NCI-H1436 treated with DMSO at 0.1 percent for 48 hours (cell line): ENCODE measurements around the gene KCNK6.

ENCODE experiments used
- DNase-seq: peaks from one replicate; lab custom pipeline; 2025; lab: John Stamatoyannopoulos, UW

KCNK6 gene

DNA sequence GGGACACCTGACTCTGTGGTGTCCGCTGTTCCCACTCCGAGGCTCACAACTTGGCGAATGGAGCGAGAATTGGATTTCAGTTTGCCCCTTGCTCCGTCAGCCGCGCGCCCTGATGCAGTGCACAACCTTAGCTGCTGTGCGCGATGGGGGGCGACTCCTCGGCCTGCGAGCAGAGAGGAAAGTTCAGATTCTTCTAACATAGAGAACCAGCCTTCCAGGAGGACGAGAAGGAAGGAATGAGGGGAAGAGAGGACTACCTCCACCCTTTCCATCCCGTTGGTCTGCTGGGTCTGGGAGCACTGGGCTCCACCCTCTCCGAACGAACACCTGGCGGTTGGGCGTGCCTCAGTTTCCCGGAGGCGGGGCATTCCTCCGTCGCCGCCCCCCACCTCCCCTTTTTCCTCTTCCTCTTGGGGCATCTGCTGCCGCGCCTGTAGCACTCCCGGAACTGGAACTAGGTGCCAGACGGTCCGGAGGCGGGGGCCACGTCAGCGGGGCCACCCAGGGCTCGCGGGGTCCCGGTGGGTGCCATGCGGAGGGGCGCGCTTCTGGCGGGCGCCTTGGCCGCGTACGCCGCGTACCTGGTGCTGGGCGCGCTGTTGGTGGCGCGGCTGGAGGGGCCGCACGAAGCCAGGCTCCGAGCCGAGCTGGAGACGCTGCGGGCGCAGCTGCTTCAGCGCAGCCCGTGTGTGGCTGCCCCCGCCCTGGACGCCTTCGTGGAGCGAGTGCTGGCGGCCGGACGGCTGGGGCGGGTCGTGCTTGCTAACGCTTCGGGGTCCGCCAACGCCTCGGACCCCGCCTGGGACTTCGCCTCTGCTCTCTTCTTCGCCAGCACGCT lies at the start of gene KCNK6:
Gene KCNK6, plus strand, starts transcription at position 425 of the 838 bp plus-strand sequence. Its CDS starts 106 bp downstream, at position 531.
- no peak for DNase-seq

GRCh38 chr19:38270587-38271167 lies 49.0 kb upstream of the KCNK6 start:
- DNase-seq: no peak

GRCh38 chr19:38273499-38273898 lies 46.1 kb upstream of the KCNK6 start:
- DNase-seq: no peak

DNA sequence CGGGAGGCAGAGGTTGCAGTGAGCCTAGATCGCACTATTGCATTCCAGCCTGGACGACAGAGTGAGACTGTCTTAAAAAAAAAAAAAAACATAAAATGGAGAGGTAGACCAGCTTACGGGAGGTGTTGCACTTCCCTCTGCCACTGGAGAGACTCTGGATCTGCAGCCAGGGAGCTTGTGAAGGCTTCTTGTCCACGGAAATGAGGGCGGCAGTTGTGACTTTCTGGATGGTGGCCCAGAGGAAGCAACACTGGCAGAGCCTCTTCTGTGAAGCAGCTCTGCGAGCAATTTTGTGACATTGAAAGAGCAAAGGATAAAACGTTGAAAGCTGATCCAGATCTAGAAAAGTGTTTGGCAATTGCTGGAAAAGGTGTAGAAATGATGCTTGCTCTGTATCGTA lies 44.9 kb upstream of the KCNK6 start:
- no peak for DNase-seq

GRCh38 chr19:38276942-38277517 lies 42.6 kb upstream of the KCNK6 start:
- no peak for DNase-seq

- no peak for DNase-seq
Measured at GRCh38 chr19:38277549-38277948, 42.1 kb upstream of the KCNK6 start.

DNA sequence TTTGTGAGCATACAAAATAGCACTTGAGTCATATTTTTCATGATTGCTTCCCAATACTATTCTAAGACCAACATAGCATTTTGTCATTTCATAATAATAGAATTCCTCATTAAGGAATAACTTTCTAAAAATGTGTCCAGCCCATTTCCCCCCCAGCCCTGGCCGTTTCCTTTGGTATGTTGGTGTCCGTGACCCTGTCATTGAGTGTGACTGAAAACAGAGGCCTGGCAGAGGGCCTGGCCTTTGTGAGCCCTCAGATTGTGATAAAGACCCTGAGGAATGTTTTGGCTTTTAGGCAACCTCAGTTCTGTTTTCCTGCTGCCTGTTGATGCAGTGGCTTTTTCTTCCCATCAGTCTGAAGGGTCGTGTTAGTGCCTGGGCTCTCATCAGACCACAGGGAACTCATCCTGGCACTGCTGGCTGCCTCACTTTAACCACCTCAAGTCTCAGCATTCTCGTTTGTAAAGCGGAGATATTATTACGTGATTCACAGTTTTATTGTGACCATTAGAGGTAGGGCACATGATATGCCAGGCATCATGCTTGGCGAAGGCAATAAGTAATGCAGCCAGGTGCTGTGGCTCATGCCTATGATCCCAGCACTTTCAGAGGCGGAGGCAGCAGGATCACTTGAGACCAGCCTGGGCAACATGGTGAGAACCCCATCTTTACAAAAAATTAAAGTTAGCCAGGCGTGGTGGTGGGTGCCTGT lies 41.5 kb upstream of the KCNK6 start:
- DNase-seq: no peak

DNA sequence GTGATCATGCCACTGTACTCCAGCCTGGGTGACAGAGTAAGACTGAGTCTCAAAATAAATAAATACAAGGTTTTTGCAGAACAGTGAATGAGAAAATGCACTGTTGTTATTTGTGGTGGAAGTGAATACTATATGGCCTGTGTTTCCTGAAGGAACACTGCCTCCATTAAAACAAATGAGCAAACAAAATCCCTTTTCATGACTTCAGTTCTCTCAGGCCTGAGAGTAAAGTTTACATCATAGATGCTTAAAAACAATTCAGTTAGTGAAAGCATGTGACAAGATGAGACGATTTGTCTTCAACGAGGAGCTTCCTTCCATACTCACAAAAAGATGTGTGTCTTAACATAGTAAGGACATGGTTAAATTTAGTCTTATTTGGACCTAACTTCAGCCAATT lies 40.9 kb upstream of the KCNK6 start:
- DNase-seq: no peak

DNA sequence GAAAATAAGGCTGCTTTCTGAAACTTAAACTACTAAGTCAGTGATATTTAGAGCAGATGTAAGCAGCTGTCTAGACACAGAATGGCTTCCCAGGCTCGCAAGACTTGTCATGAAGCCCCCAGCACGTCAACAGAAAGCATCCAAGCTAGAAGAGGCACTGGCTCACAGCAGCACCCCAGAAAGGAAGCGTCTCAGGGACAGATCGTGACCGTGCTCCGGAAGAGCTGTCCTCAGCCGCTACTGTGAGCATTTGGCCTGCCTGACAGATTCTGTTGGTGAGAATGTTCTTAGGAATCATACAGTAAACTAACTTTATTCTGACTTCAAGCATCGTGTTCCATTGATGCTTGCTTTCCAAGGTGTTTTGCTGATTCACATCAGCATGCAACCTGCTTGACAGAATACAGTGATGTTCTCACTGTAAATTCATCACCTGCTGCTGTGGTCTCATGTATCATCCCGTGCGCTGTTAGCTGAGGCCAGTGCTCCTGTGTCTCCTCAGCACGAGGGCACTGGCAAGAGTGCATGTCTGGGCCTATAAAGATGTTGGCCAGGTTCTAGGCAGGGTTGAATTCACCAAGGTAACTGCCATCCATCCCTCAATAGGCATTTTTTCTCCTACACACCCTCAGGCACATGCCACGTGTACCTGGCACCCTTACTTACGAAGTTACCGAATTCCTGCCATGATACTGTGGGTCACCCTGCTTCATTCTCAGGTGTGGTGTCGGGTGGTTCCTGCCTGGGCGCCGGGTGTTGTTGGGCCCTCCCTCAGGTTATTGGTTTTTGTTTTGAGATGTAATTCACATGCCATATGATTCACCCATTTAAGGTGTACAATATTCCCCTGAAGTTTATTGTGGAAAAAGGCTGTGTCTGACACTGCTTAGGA lies 39.4 kb upstream of the KCNK6 start:
- no peak for DNase-seq

GRCh38 chr19:38281811-38282566 lies 37.7 kb upstream of the KCNK6 start:
- DNase-seq: no peak

- DNase-seq: no peak
Measured at GRCh38 chr19:38283271-38283670, 36.4 kb upstream of the KCNK6 start.

- no peak for DNase-seq
Measured at GRCh38 chr19:38284422-38284821, 35.2 kb upstream of the KCNK6 start.

DNA sequence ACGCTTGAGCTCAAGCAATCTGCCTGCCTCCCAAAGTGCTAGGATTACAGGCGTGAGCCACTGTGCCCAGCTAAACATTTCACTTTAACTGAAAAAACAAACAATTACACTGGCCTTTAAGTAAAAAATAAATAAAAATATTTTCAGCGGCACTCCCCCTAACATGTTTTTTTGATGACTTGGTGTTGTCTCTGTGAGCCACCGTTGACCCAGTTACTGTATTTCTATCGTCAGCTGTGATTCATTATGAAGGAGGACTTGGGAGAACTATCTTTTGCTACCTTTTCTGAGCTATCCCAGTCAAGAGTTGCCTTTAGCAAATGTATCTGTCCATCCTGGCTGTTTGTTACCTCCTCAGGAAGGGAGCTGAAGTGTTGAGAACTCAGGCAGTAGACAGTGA lies 34.1 kb upstream of the KCNK6 start:
- DNase-seq: no peak

- DNase-seq: no peak
Measured at GRCh38 chr19:38287604-38288003, 32.0 kb upstream of the KCNK6 start.

DNA sequence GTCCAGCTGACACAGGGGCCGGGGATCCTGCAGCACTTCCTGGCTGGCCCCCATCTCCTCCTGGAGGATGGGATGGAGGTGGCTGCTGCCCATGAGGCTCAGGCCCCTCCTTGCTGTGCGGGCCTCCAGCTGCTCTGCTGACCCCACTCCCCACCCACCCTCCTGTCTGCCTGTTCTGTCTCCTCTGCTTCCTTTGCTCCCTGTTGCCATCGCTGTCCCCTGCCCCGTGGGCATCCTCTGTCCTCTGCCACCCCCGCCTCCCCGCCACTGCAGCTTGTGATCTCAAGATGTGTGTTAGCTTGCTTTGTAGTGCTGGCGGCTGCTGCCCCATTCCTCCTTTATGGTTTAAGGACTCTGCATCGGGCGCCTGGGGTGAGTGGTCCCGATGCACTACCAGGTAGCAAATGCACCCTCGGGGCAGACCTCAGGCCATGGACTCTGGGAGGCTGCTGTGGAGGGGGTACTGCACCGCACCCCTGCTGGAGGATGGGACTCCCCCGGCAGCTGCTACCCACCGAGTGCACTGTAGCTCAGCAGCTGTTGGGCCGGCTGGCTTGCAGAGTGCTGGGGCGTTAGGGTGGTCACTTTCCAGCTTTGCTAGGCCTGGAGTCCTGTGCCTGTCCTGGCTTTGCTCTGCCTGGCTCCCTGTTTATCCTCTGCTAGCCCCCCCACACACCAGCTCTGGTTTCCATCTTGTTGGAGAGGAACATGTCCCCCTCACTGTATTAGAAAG lies 31.4 kb upstream of the KCNK6 start:
- DNase-seq: no peak

DNA sequence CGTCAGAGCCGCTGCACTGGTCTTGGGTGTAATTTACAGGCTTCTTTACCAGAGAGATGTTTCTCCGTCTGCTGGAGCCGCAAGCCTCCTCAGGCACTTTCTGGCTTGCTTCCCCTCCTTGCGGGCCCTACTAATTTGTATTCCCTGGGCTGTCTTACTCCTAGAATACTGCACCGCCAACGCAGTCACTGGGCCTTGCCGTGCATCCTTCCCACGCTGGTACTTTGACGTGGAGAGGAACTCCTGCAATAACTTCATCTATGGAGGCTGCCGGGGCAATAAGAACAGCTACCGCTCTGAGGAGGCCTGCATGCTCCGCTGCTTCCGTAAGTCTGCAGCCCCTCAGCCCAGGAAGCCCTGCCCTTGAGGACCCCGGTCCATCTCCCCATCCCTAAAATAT lies 29.7 kb upstream of the KCNK6 start:
- no peak for DNase-seq

GRCh38 chr19:38290631-38291147 lies 29.0 kb upstream of the KCNK6 start:
- DNase-seq: no peak

DNA sequence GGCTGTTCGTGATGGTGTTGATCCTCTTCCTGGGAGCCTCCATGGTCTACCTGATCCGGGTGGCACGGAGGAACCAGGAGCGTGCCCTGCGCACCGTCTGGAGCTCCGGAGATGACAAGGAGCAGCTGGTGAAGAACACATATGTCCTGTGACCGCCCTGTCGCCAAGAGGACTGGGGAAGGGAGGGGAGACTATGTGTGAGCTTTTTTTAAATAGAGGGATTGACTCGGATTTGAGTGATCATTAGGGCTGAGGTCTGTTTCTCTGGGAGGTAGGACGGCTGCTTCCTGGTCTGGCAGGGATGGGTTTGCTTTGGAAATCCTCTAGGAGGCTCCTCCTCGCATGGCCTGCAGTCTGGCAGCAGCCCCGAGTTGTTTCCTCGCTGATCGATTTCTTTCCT lies 27.8 kb upstream of the KCNK6 start:
- DNase-seq: no peak

GRCh38 chr19:38293281-38293680 lies 26.4 kb upstream of the KCNK6 start:
- no peak for DNase-seq

- no peak for DNase-seq
Measured at GRCh38 chr19:38294090-38294489, 25.6 kb upstream of the KCNK6 start.
